NCI-H128 (cell line): ENCODE measurements around the gene OR2T35.

ENCODE experiments used
- DNase-seq: peaks from one replicate; lab custom pipeline; 2025; ENCODE audit not compliant: unreplicated experiment; lab: John Stamatoyannopoulos, UW

The OR2T35 gene

GRCh38 chr1:248627971-248628844 is 16.9 kb downstream of the OR2T35 start:
- no peak for DNase-seq

- no peak for DNase-seq
Measured at GRCh38 chr1:248625971-248626370, 19.1 kb downstream of the OR2T35 start.

- DNase-seq, result no peak
Measured at GRCh38 chr1:248625166-248625565, 19.9 kb downstream of the OR2T35 start.

- no peak for DNase-seq
Measured at GRCh38 chr1:248622570-248623001, 22.5 kb downstream of the OR2T35 start.

GRCh38 chr1:248621770-248622169 is 23.3 kb downstream of the OR2T35 start:
- DNase-seq, result no peak

- DNase-seq, result no peak
Measured at GRCh38 chr1:248618878-248619277, 26.2 kb downstream of the OR2T35 start.

GRCh38 chr1:248618119-248618518 is 27.0 kb downstream of the OR2T35 start:
- DNase-seq, result no peak

GRCh38 chr1:248613742-248614141 is 31.3 kb downstream of the OR2T35 start:
- no peak for DNase-seq

GRCh38 chr1:248611883-248612414 is 33.1 kb downstream of the OR2T35 start:
- no peak for DNase-seq

- no peak for DNase-seq
Measured at GRCh38 chr1:248610301-248610700, 34.8 kb downstream of the OR2T35 start.

GRCh38 chr1:248599396-248599795 is 45.7 kb downstream of the OR2T35 start:
- no peak for DNase-seq

- DNase-seq, result no peak
Measured at GRCh38 chr1:248597589-248597988, 47.5 kb downstream of the OR2T35 start, which contains the start of gene OR2T10. OR2T10 (minus strand) TSS chr1:248597700; CDS start chr1:248593768, 3,932 bp downstream.

GRCh38 chr1:248596615-248597014 is 48.5 kb downstream of the OR2T35 start:
- no peak for DNase-seq

- DNase-seq, result no peak
Measured at GRCh38 chr1:248593226-248593625, 51.9 kb downstream of the OR2T35 start.

- DNase-seq, result no peak
Measured at GRCh38 chr1:248592655-248593054, 52.4 kb downstream of the OR2T35 start.

GRCh38 chr1:248590055-248590454 is 55.0 kb downstream of the OR2T35 start:
- no peak for DNase-seq

- DNase-seq, result no peak
Measured at GRCh38 chr1:248589334-248589733, 55.7 kb downstream of the OR2T35 start.
